Endothelial cell of umbilical vein (primary cell): Measurements from ENCODE around the gene MCF2. TPM values are rescaled to one million over a fixed set of nuclear protein-coding genes. Genes with fewer than 3 reads are reported as not detected.

Experiments
- BruUV-seq: library from RNA; stranded (reverse); fragments of 400-500 nt; replicated peaks from 2 replicates; lab custom pipeline; 2021; lab: Mats Ljungman, UMichigan
- CTCF ChIA-PET: fragments of 300-600, 350-600 bp; sonication (Branson Sonifier 250); formaldehyde crosslinking; loops from one replicate; lab custom pipeline; 2021; ENCODE audit warnings: antibody characterized with exemption, inconsistent platforms; lab: Charles Lee
- POLR2A ChIA-PET: fragments of 300-600, 350-600 bp; sonication (Branson Sonifier 250); formaldehyde crosslinking; loops from one replicate; lab custom pipeline; 2021; ENCODE audit warnings: antibody characterized with exemption, inconsistent platforms; lab: Charles Lee
- DNase-seq: peaks from one replicate; pipeline ENCODE4 v3.0.0-alpha.2; 2011; ENCODE audit warnings: low read depth, low spot score
- FAIRE-seq: peaks from 2 replicates; lab custom pipeline; 2011; peaks lifted over from hg19 to GRCh38; lab: Jason Lieb, UNC
- H2AFZ ChIP-seq: 2 replicates; pipeline ENCODE4 v1.6.0; 2012; ENCODE audit warnings: low read depth, low read length, control low read depth, inconsistent platforms
- H3K27ac ChIP-seq: 2 replicates; pipeline ENCODE4 v1.5.1; 2011; ENCODE audit warnings: low read depth, mild to moderate bottlenecking, control low read depth, low read length, moderate library complexity; ENCODE audit not compliant: insufficient read depth
- H3K27me3 ChIP-seq, 2 experiments: 2 replicates each; pipeline versions ENCODE4 v1.6.0 to v1.6.1; 2011; ENCODE audit warnings: low read length in 2 of 2, mixed read lengths in 1 of 2; ENCODE audit not compliant: control insufficient read depth in 2 of 2, insufficient read depth in 2 of 2
- H3K36me3 ChIP-seq, 2 experiments: 2 replicates in 1 of 2; 3 replicates in 1 of 2; pipeline ENCODE4 v1.5.1; 2011; ENCODE audit warnings: low read length in 2 of 2, mild to moderate bottlenecking in 1 of 2, moderate library complexity in 1 of 2; ENCODE audit not compliant: control insufficient read depth in 2 of 2, insufficient read depth in 2 of 2; ENCODE audit errors: extremely low read depth in 1 of 2
- H3K4me1 ChIP-seq: 3 replicates; pipeline ENCODE4 v1.5.1; 2011; ENCODE audit warnings: mild to moderate bottlenecking, low read length; ENCODE audit not compliant: control insufficient read depth, insufficient read depth; ENCODE audit errors: extremely low read depth
- H3K4me2 ChIP-seq: 2 replicates; pipeline ENCODE4 v1.6.1; 2011; ENCODE audit warnings: low read length, control low read depth, mixed read lengths; ENCODE audit not compliant: insufficient read depth
- H3K4me3 ChIP-seq, 3 experiments: fragments of 200-600 bp in 1 of 3; sonication (generic), shearing (Covaris generic) in 1 of 3; replicated peaks in 1 of 3; 2 replicates each; pipeline ENCODE4 v1.5.1; 2011 to 2016; ENCODE audit warnings: control low read depth in 3 of 3, low read length in 3 of 3, mild to moderate bottlenecking in 2 of 3, inconsistent platforms in 1 of 3, low read depth in 1 of 3, moderate library complexity in 1 of 3; ENCODE audit not compliant: insufficient read depth in 1 of 3
- H3K79me2 ChIP-seq: 2 replicates; pipeline ENCODE4 v1.6.0; 2012; ENCODE audit warnings: low read length, inconsistent platforms; ENCODE audit not compliant: control insufficient read depth, insufficient read depth
- H3K9ac ChIP-seq: replicated peaks from 2 replicates; pipeline ENCODE3; 2011; ENCODE audit warnings: low read length, control low read depth; ENCODE audit not compliant: insufficient read depth; ENCODE audit errors: extremely low read depth
- H3K9me1 ChIP-seq: replicated peaks from 3 replicates; pipeline ENCODE4 v1.6.0; 2011; ENCODE audit warnings: mild to moderate bottlenecking, low read length; ENCODE audit not compliant: control insufficient read depth, insufficient read depth; ENCODE audit errors: extremely low read depth
- H3K9me3 ChIP-seq: replicated peaks from 2 replicates; pipeline ENCODE4 v1.5.1; 2012; ENCODE audit warnings: low read length, inconsistent platforms; ENCODE audit not compliant: control insufficient read depth, insufficient read depth
- H4K20me1 ChIP-seq: replicated peaks from 2 replicates; pipeline ENCODE3; 2011; ENCODE audit warnings: mild to moderate bottlenecking, low read length; ENCODE audit not compliant: control insufficient read depth, insufficient read depth; ENCODE audit errors: extremely low read depth
- CTCF ChIP-seq, 2 donors: IDR thresholded peaks; 1 replicate in 1 of 2; 2 replicates in 1 of 2; pipeline ENCODE4 v1.5.1; 2011; ENCODE audit warnings: low read length in 2 of 2, mild to moderate bottlenecking in 2 of 2, moderate library complexity in 2 of 2, control low read depth in 1 of 2, inconsistent platforms in 1 of 2, low read depth in 1 of 2; ENCODE audit not compliant: insufficient read depth in 1 of 2; ENCODE audit errors: extremely low read depth in 1 of 2
- EZH2 ChIP-seq: IDR thresholded peaks from 2 replicates; pipeline ENCODE4 v1.6.1; 2012; ENCODE audit warnings: borderline replicate concordance, low read depth, mild to moderate bottlenecking, moderate library complexity, low read length, inconsistent platforms; ENCODE audit not compliant: severe bottlenecking
- FOS ChIP-seq: IDR thresholded peaks from 2 replicates; pipeline ENCODE4 v1.6.1; 2011; ENCODE audit warnings: mild to moderate bottlenecking, low read length, moderate library complexity, borderline replicate concordance; ENCODE audit not compliant: insufficient read depth
- GATA2 ChIP-seq: IDR thresholded peaks from 2 replicates; pipeline ENCODE4 v1.7.0; 2011; ENCODE audit warnings: low read depth, mild to moderate bottlenecking, moderate library complexity, mixed read lengths, low read length; ENCODE audit not compliant: insufficient read length, insufficient read depth
- JUN ChIP-seq: IDR thresholded peaks from 2 replicates; pipeline ENCODE4 v1.6.1; 2011; ENCODE audit warnings: borderline replicate concordance, low read depth; ENCODE audit not compliant: insufficient read length, insufficient read depth
- MAX ChIP-seq: IDR thresholded peaks from 2 replicates; pipeline ENCODE4 v1.6.1; 2011; ENCODE audit not compliant: insufficient read depth, insufficient read length
- MYC ChIP-seq: IDR thresholded peaks from one replicate; pipeline ENCODE4 v1.6.1; 2011; ENCODE audit warnings: mild to moderate bottlenecking, low read depth, low read length
- POLR2A ChIP-seq: IDR thresholded peaks from 2 replicates; pipeline ENCODE4 v1.6.1; 2012; ENCODE audit warnings: low read depth, mild to moderate bottlenecking, control low read depth, low read length
- POLR2AphosphoS5 ChIP-seq: IDR thresholded peaks from 2 replicates; pipeline ENCODE4 v1.6.1; 2012; ENCODE audit warnings: low read depth, mild to moderate bottlenecking, control low read depth, low read length, moderate library complexity; ENCODE audit not compliant: insufficient read depth
- dilution Hi-C: fragments of 300-500 bp; cut with MboI; formaldehyde crosslinking; loops from one replicate; pipeline ENCODE4 v1.15.0; 2019; ENCODE audit warnings: low sequenced_read_pairs; ENCODE audit not compliant: extremely low pct_ligation_motif_present
- intact Hi-C: fragments of 100-400 bp; cut with micrococcal nuclease; formaldehyde crosslinking; loops from one replicate; pipeline ENCODE4 v1.10.0; 2022
- polyA plus RNA-seq, 4 experiments: library from polyadenylated mRNA; depleted of rRNA in 3 of 4; stranded (reverse) in 3 of 4; unstranded in 1 of 4; fragments of >200 nt; gene quantifications; 2 replicates each; pipeline versions ENCODE4 v1.2.1 to v1.2.3, GENCODE V29; 2011 to 2012; ENCODE audit warnings: missing spikeins in 1 of 4
- total RNA-seq: library from RNA; stranded (reverse); gene quantifications from 2 replicates; pipeline ENCODE4 v1.2.3, GENCODE V29; 2021

The MCF2 gene
- total and polyA plus RNA-seq, 2 donors (not counting 3 experiments of a cell fraction or from before 2014, with no cell fraction given): 0.13 TPM; not detected in 1

- TF ChIP-seq POLR2AphosphoS5 (no peak), EZH2 (no peak)
- Histone ChIP-seq H3K36me3 (no peaks in the 10 kb centered on the region), H3K9ac (no peak overlapping the region), H3K4me1 (no peaks in the 10 kb centered on the region), H2AFZ (no peak overlapping the region), H3K4me2 (no peak overlapping the region), H4K20me1 (no peaks in the 10 kb centered on the region), H3K9me1 (no peaks in the 10 kb centered on the region), H3K9me3 (no peaks in the 10 kb centered on the region), H3K79me2 (no peaks in the 10 kb centered on the region), H3K4me3 (no peak overlapping the region), H3K27me3 (no peaks in the 10 kb centered on the region), H3K27ac (no peak overlapping the region)
- intact Hi-C loops (no loop called here), dilution Hi-C loops (no loop called here)
- ChIA-PET POLR2A (no interaction called here), CTCF (no interaction called here)
- FAIRE-seq: no peak
- BruUV-seq: no TSS peak
- no peak for DNase-seq
Measured at GRCh38 chrX:139554991-139555675, 152.8 kb downstream of the MCF2 start.

GRCh38 chrX:139554376-139554775 is 153.6 kb downstream of the MCF2 start:
- H3K27ac ChIP-seq: no peak overlapping the region
- no peak overlapping the region for H3K9ac ChIP-seq
- TF ChIP-seq EZH2: no peak
- TF ChIP-seq FOS: no peak
- TF ChIP-seq CTCF (IDR thresholded peaks at IDR 0.05; ENCODE audit: extremely low read depth in 1 of 2, insufficient read depth in 1 of 2, low read depth in 1 of 2, low read length in 2 of 2): no peak
- TF ChIP-seq JUN: no peak
- no peak for TF ChIP-seq MAX
- no peak for TF ChIP-seq POLR2A
- TF ChIP-seq GATA2: no peak
- TF ChIP-seq MYC: no peak
- no peak for TF ChIP-seq POLR2AphosphoS5
- H2AFZ ChIP-seq: no peak overlapping the region
- POLR2A ChIA-PET: no interaction called here
- no peaks in the 10 kb centered on the region for H3K4me1 ChIP-seq
- H3K4me2 ChIP-seq: no peak overlapping the region
- DNase-seq (no peak), FAIRE-seq (no peak)
- no TSS peak for BruUV-seq
- CTCF ChIA-PET: no interaction called here
- H4K20me1 ChIP-seq: no peaks in the 10 kb centered on the region
- H3K36me3 ChIP-seq: no peaks in the 10 kb centered on the region
- H3K4me3 ChIP-seq: no peak overlapping the region
- H3K79me2 ChIP-seq: no peaks in the 10 kb centered on the region
- H3K9me1 ChIP-seq: no peaks in the 10 kb centered on the region
- no peaks in the 10 kb centered on the region for H3K9me3 ChIP-seq
- intact Hi-C loops (no loop called here), dilution Hi-C loops (no loop called here)
- H3K27me3 ChIP-seq: no peaks in the 10 kb centered on the region
